ENCODE data around the gene TMEM82.

DNA sequence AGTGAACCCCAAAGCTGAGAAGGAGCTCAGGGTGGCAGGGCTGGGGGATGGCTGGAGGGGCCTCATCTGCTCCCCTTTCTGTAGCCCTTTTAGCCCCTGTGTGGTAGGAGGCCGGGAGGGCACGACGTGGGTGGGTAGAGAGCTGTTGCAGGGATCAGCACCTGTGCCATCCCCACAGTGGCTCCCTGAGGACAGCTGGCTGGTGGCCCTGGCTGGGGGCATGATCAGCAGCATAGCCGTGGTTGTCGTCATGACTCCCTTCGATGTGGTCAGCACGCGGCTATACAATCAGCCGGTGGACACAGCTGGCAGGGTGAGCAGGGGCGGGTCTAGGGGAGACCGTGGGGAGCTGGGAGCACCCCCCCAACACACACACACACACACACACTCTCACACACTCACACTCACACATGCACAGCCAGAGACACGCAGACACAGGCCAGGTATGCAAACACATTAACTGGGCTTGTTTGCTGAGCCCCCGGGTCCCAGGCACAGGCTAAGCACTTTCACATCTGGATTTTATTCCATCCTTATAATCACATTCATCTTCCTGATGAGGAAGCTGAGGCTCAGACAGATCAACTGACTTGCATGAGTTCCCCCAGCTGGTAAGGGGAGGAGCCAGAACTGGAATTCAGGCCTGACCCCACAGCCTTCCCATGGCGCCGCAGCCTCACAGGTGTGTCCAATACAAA lies 3.7 kb upstream of the TMEM82 start:
- TF ChIP-seq, protein P1, sequence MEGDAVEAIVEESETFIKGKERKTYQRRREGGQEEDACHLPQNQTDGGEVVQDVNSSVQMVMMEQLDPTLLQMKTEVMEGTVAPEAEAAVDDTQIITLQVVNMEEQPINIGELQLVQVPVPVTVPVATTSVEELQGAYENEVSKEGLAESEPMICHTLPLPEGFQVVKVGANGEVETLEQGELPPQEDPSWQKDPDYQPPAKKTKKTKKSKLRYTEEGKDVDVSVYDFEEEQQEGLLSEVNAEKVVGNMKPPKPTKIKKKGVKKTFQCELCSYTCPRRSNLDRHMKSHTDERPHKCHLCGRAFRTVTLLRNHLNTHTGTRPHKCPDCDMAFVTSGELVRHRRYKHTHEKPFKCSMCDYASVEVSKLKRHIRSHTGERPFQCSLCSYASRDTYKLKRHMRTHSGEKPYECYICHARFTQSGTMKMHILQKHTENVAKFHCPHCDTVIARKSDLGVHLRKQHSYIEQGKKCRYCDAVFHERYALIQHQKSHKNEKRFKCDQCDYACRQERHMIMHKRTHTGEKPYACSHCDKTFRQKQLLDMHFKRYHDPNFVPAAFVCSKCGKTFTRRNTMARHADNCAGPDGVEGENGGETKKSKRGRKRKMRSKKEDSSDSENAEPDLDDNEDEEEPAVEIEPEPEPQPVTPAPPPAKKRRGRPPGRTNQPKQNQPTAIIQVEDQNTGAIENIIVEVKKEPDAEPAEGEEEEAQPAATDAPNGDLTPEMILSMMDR (conservative IDR thresholded peaks at IDR 0.05; ENCODE audit: low read length), result no peak
- TF ChIP-seq EZH2phosphoT487 (IDR thresholded peaks at IDR 0.05; ENCODE audit: borderline replicate concordance, low read depth, low read length), result no peak
